PC-9 (cell line): ENCODE data around the gene IREB2. TPM values are rescaled to one million over a fixed set of nuclear protein-coding genes. Genes with fewer than 3 reads are reported as not detected.

Source experiments
- BruUV-seq: library from RNA; stranded (reverse); fragments of 400-500 nt; replicated peaks from 2 replicates; lab custom pipeline; 2021; lab: Mats Ljungman, UMichigan
- CTCF ChIA-PET: fragments of 300-600 bp; sonication (Branson Sonifier 250); formaldehyde crosslinking; loops from one replicate; lab custom pipeline; 2022; ENCODE audit warnings: antibody characterized with exemption; lab: Charles Lee
- POLR2A ChIA-PET: fragments of 300-600 bp; sonication (Branson Sonifier 250); formaldehyde crosslinking; loops from one replicate; lab custom pipeline; 2022; ENCODE audit warnings: antibody characterized with exemption; ENCODE audit not compliant: unreplicated experiment; lab: Charles Lee
- DNase-seq, 2 experiments: peaks; one replicate each; pipeline versions ENCODE4 v3.0.0 to v3.0.0-alpha.2; 2015 to 2022; ENCODE audit warnings: mixed read lengths in 1 of 2
- H2AFZ ChIP-seq: fragments of 200-600 bp; sonication (generic); 2 replicates; pipeline ENCODE4 v1.8.1; 2017; ENCODE audit warnings: antibody characterized with exemption
- H3F3A ChIP-seq: fragments of 200-600 bp; sonication (generic); 2 replicates; pipeline ENCODE4 v1.8.1; 2017; ENCODE audit warnings: antibody characterized with exemption, mild to moderate bottlenecking, low read depth; ENCODE audit not compliant: insufficient read depth
- H3K27ac ChIP-seq: fragments of 200-600 bp; sonication (generic); 2 replicates; pipeline ENCODE4 v1.6.1; 2016; ENCODE audit warnings: mixed run types
- H3K27me3 ChIP-seq: fragments of 200-600 bp; sonication (generic); 2 replicates; pipeline ENCODE4 v1.6.1; 2016; ENCODE audit warnings: low read depth, mixed run types; ENCODE audit not compliant: insufficient read depth
- H3K36me3 ChIP-seq: fragments of 200-600 bp; sonication (generic); 2 replicates; pipeline ENCODE4 v1.6.1; 2016; ENCODE audit warnings: low read depth, mixed run types
- H3K4me1 ChIP-seq: fragments of 200-600 bp; sonication (generic); replicated peaks from 2 replicates; pipeline ENCODE4 v1.6.1; 2016; ENCODE audit warnings: mixed run types; ENCODE audit not compliant: insufficient read depth
- H3K4me2 ChIP-seq: fragments of 200-600 bp; sonication (generic); 2 replicates; pipeline ENCODE4 v1.6.1; 2017; ENCODE audit warnings: mixed run types
- H3K4me3 ChIP-seq: fragments of 200-600 bp; sonication (generic); 2 replicates; pipeline ENCODE4 v1.6.1; 2016; ENCODE audit warnings: mixed run types
- H3K79me2 ChIP-seq: fragments of 200-600 bp; sonication (generic); 2 replicates; pipeline ENCODE4 v1.6.1; 2017; ENCODE audit warnings: low read depth, mixed run types
- H3K9me2 ChIP-seq: fragments of 200-600 bp; sonication (generic); 2 replicates; pipeline ENCODE4 v1.8.1; 2017; ENCODE audit warnings: mild to moderate bottlenecking; ENCODE audit not compliant: insufficient read depth
- H3K9me3 ChIP-seq: fragments of 200-600 bp; sonication (generic); 2 replicates; pipeline ENCODE4 v1.8.1; 2016; ENCODE audit warnings: low read depth; ENCODE audit not compliant: insufficient read depth
- H4K20me1 ChIP-seq: fragments of 200-600 bp; sonication (generic); 2 replicates; pipeline ENCODE4 v1.8.1; 2017; ENCODE audit not compliant: insufficient read depth
- EZH2 ChIP-seq: fragments of 200-600 bp; sonication (generic); IDR thresholded peaks from 2 replicates; pipeline ENCODE4 v1.8.0; 2017; ENCODE audit warnings: antibody characterized with exemption, low read depth
- intact Hi-C: fragments of 100-400 bp; cut with micrococcal nuclease; formaldehyde crosslinking; loops from one replicate; pipeline ENCODE4 v1.10.0; 2022; ENCODE audit not compliant: unreplicated experiment
- total RNA-seq: library from RNA; stranded (reverse); gene quantifications from 2 replicates; pipeline ENCODE4 v1.2.3, GENCODE V29; 2021
- TF ChIP-seq, protein P1 (sequence below): fragments of 200-600 bp; sonication (generic); conservative IDR thresholded peaks from 2 replicates; pipeline ENCODE4 v1.6.1; 2017; ENCODE audit warnings: mixed run types, antibody characterized with exemption, mild to moderate bottlenecking, moderate library complexity

IREB2 gene
- total RNA-seq, 1 experiment from 2014 or later, result 48.8 TPM

DNA sequence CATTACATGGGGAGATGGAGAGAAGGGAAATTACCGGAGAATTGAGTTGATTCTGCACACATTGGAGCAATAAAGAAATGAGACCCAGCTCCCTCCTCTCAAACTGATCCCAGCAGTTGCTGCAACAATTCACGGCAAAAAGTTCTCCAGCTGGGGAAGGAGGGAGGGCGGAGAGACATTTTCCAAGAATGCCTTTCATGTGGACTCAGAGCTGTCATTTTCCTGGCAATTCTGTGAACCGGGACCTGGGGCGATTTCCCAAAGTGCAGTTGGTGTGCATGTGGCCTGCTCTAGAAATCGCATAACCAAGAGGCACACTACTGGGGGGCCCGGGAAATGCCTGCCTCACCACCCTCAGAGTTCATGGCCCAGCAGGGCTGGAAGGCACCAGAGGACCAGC, 48.7 kb upstream of the IREB2 start:
- Histone ChIP-seq H3F3A (no peaks in the 10 kb centered on the region), H3K4me1 (no peaks in the 10 kb centered on the region), H3K4me2 (no peak overlapping the region), H3K36me3 (no peaks in the 10 kb centered on the region), H3K27me3 (peaks cover 49% of the 10 kb centered on the region), H2AFZ (no peak overlapping the region), H3K4me3 (no peak overlapping the region), H3K9me3 (no peaks in the 10 kb centered on the region), H3K27ac (no peak overlapping the region), H4K20me1 (no peaks in the 10 kb centered on the region), H3K79me2 (no peaks in the 10 kb centered on the region), H3K9me2 (no peaks in the 10 kb centered on the region)
- DNase-seq, result no peak
- TF ChIP-seq, protein P1, sequence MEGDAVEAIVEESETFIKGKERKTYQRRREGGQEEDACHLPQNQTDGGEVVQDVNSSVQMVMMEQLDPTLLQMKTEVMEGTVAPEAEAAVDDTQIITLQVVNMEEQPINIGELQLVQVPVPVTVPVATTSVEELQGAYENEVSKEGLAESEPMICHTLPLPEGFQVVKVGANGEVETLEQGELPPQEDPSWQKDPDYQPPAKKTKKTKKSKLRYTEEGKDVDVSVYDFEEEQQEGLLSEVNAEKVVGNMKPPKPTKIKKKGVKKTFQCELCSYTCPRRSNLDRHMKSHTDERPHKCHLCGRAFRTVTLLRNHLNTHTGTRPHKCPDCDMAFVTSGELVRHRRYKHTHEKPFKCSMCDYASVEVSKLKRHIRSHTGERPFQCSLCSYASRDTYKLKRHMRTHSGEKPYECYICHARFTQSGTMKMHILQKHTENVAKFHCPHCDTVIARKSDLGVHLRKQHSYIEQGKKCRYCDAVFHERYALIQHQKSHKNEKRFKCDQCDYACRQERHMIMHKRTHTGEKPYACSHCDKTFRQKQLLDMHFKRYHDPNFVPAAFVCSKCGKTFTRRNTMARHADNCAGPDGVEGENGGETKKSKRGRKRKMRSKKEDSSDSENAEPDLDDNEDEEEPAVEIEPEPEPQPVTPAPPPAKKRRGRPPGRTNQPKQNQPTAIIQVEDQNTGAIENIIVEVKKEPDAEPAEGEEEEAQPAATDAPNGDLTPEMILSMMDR, result no peak
- no peak for TF ChIP-seq EZH2
- ChIA-PET CTCF (interaction anchor here (0.9 kb wide), 1 partner anchor 33 kb away, joined by 3 read pairs; no protein-coding TSS in a partner anchor), POLR2A (interaction anchor here (0.6 kb wide), 1 partner anchor 90 kb away, joined by 6 read pairs; the partner anchor contains the start of gene SKIC8)
- BruUV-seq, result no TSS peak
- intact Hi-C loops, result no loop called here

DNA sequence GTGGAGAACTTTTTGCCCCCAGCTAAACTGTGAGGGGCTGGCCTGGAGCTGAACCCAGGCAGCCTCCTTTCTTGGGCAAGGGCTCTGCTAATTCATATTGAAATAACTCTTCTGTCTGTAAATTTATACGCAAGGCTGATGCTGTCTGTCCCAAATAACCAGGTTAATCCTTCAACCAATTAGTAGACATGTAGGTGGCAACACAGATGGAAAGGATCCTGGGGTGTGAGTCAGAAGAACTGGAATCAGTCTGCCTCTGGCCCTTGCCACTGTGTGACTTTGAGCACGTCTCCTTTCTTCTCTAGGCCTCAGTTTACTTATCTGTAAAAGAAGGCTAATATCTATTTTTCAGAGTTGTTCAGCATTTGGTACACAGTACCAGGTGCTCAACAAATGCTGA, 48.3 kb upstream of the IREB2 start:
- Histone ChIP-seq H3K4me2 (no peak overlapping the region), H2AFZ (no peak overlapping the region), H4K20me1 (no peaks in the 10 kb centered on the region), H3K36me3 (no peaks in the 10 kb centered on the region), H3K9me3 (no peaks in the 10 kb centered on the region), H3K27ac (no peak overlapping the region), H3F3A (no peaks in the 10 kb centered on the region), H3K9me2 (no peaks in the 10 kb centered on the region), H3K27me3 (peaks cover 45% of the 10 kb centered on the region), H3K4me3 (no peak overlapping the region), H3K4me1 (no peaks in the 10 kb centered on the region), H3K79me2 (no peaks in the 10 kb centered on the region)
- CTCF ChIA-PET, result interaction anchor here (0.9 kb wide), 1 partner anchor 33 kb away, joined by 3 read pairs; no protein-coding TSS in a partner anchor
- POLR2A ChIA-PET, result interaction anchor here (0.6 kb wide), 1 partner anchor 90 kb away, joined by 6 read pairs; the partner anchor contains the start of gene SKIC8
- no peak for DNase-seq
- no TSS peak for BruUV-seq
- intact Hi-C loops, result no loop called here
- no peak for TF ChIP-seq EZH2
- TF ChIP-seq, protein P1, result no peak

DNA sequence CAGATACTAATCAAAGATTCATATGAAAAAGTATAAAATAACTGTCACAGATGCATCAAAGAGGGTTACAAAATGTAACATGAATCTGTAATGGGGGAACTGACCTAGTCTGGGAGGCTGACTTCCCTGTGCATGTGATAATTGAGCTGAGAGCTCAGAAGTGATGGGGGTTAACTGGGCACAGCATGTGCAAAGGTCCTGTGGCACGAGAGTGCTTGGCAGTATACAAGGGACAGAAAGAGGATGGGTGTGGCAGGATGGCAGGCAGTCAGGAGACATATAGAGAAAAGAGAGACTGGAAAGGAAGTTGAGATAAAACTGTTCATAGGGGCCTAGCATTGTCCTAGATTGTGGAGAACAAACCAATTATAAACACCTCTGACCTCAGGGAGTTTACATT, 47.8 kb upstream of the IREB2 start:
- no peak overlapping the region for H3K4me3 ChIP-seq

More for the DNA sequence above, 47.8 kb upstream of the IREB2 start:
- no peak overlapping the region for H3K4me2 ChIP-seq
- no peaks in the 10 kb centered on the region for H3K79me2 ChIP-seq
- intact Hi-C loops, result no loop called here
- H3K27ac ChIP-seq, result no peak overlapping the region
- no TSS peak for BruUV-seq
- no peaks in the 10 kb centered on the region for H3F3A ChIP-seq
- H2AFZ ChIP-seq, result no peak overlapping the region
- ChIA-PET CTCF (no interaction called here), POLR2A (no interaction called here)
- peaks cover 40% of the 10 kb centered on the region for H3K27me3 ChIP-seq
- no peaks in the 10 kb centered on the region for H3K36me3 ChIP-seq
- no peak for DNase-seq
- H3K4me1 ChIP-seq, result no peaks in the 10 kb centered on the region
- no peaks in the 10 kb centered on the region for H3K9me3 ChIP-seq
- no peaks in the 10 kb centered on the region for H4K20me1 ChIP-seq
- H3K9me2 ChIP-seq, result no peaks in the 10 kb centered on the region
- no peak for TF ChIP-seq EZH2
- TF ChIP-seq, protein P1, result no peak
